CD8-positive, alpha-beta memory T cell (primary cell): ENCODE results near the gene KIAA0513. TPM values are rescaled to one million over a fixed set of nuclear protein-coding genes. Genes with fewer than 3 reads are reported as not detected.
A peak's percentile ranks its signal among the peaks of the same experiment; 100 is the strongest.

Experiments used
- CTCF ChIA-PET: fragments of 350-600 bp; sonication (Branson Sonifier 250); formaldehyde crosslinking; loops from one replicate; lab custom pipeline; 2021; ENCODE audit warnings: antibody characterized with exemption; lab: Charles Lee
- POLR2A ChIA-PET: fragments of 350-600 bp; sonication (Branson Sonifier 250); formaldehyde crosslinking; loops from one replicate; lab custom pipeline; 2021; ENCODE audit warnings: antibody characterized with exemption; lab: Charles Lee
- DNase-seq, 5 donors: peaks; one replicate each; pipeline versions ENCODE4 v3.0.0 to v3.0.0-alpha.2; 2020 to 2022; ENCODE audit warnings: mixed read lengths in 1 of 5
- H3K27ac ChIP-seq: one replicate; pipeline ENCODE4 v1.7.0; 2013; ENCODE audit warnings: low read depth, mild to moderate bottlenecking, low read length, moderate library complexity
- H3K27me3 ChIP-seq: 2 replicates; pipeline ENCODE4 v1.7.0; 2013; ENCODE audit warnings: low read length, mild to moderate bottlenecking; ENCODE audit not compliant: insufficient read depth, poor library complexity, severe bottlenecking
- H3K36me3 ChIP-seq: 2 replicates; pipeline ENCODE4 v1.7.0; 2013; ENCODE audit warnings: mild to moderate bottlenecking, low read length, moderate library complexity; ENCODE audit not compliant: insufficient read depth
- H3K4me1 ChIP-seq: 2 replicates; pipeline ENCODE4 v1.7.0; 2013; ENCODE audit warnings: mild to moderate bottlenecking, low read length, moderate library complexity; ENCODE audit not compliant: insufficient read depth
- H3K4me3 ChIP-seq: 2 replicates; pipeline ENCODE4 v1.7.0; 2013; ENCODE audit warnings: mild to moderate bottlenecking, low read length
- H3K9me3 ChIP-seq: 2 replicates; pipeline ENCODE4 v1.7.0; 2013; ENCODE audit warnings: mild to moderate bottlenecking, low read length
- H3K27ac Mint-ChIP-seq, 8 donors: one replicate each; pipeline ENCODE4 v1.8.0; 2020 to 2021; ENCODE audit warnings: mixed read lengths in 8 of 8, mild to moderate bottlenecking in 6 of 8, inconsistent platforms in 3 of 8, moderate library complexity in 3 of 8
- H3K27me3 Mint-ChIP-seq, 2 donors: one replicate each; pipeline ENCODE4 v1.8.0; 2020 to 2021; ENCODE audit warnings: mixed read lengths in 2 of 2, mild to moderate bottlenecking in 1 of 2, moderate library complexity in 1 of 2
- H3K36me3 Mint-ChIP-seq, 3 donors: one replicate each; pipeline ENCODE4 v1.8.0; 2020 to 2021; ENCODE audit warnings: mixed read lengths in 3 of 3, inconsistent platforms in 1 of 3, mild to moderate bottlenecking in 1 of 3
- H3K4me1 Mint-ChIP-seq, 3 donors: one replicate each; pipeline ENCODE4 v1.8.0; 2020 to 2021; ENCODE audit warnings: mixed read lengths in 3 of 3, inconsistent platforms in 1 of 3, mild to moderate bottlenecking in 1 of 3
- H3K4me3 Mint-ChIP-seq, 7 donors: one replicate each; pipeline ENCODE4 v1.8.0; 2020 to 2021; ENCODE audit warnings: mixed read lengths in 7 of 7, mild to moderate bottlenecking in 6 of 7, moderate library complexity in 4 of 7, inconsistent platforms in 2 of 7
- H3K9me3 Mint-ChIP-seq, 5 donors: one replicate each; pipeline ENCODE4 v1.8.0; 2020 to 2022; ENCODE audit warnings: mixed read lengths in 5 of 5, mild to moderate bottlenecking in 3 of 5, moderate library complexity in 2 of 5, inconsistent platforms in 1 of 5
- polyA plus RNA-seq: library from polyadenylated mRNA; unstranded; fragments of 300-500 nt; fragmentation: Illumina TruSeq; gene quantifications from one replicate; pipeline ENCODE4 v1.2.3, GENCODE V29; 2021
- total RNA-seq, 2 experiments: library from RNA; stranded (reverse); gene quantifications; one replicate each; pipeline ENCODE4 v1.2.3, GENCODE V29; 2021

The KIAA0513 gene
- total and polyA plus RNA-seq, 3 experiments from 2014 or later: 7.2 to 13.5 (median 13.2) TPM

DNA sequence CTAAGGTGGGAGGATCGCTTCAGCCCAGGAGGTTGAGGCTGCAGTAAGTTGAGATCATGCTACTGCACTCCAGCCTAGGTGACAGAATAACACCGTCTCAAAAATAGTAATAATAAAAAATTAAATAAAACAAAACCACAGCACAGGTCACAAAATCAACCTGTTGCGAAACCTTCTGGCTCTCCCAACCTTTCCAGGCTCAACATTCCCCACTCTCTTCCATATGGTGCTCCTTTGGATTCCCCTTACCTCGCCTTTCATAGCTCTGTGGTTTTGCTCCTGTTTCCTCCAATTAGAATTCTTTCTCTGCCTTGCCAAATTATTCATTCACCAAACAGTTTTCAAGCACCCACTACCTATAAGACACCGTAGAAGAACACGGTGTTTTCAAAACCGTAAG lies 21.0 kb upstream of the KIAA0513 start:
- no peak for DNase-seq
- H3K27ac ChIP-seq: no peak overlapping the region
- no peaks in the 10 kb centered on the region for H3K27me3 ChIP-seq
- no peak overlapping the region for H3K4me3 ChIP-seq
- no peaks in the 10 kb centered on the region for H3K9me3 ChIP-seq
- H3K27ac Mint-ChIP-seq: peak overlapping the region in 1 of 8 donors; percentile 84
- H3K4me1 ChIP-seq: peaks cover 56% of the 10 kb centered on the region
- H3K4me3 Mint-ChIP-seq: peak overlapping the region in 1 of 7 donors; percentile 31
- ChIA-PET CTCF (interaction anchor here (7.0 kb wide), 1 partner anchor 80 kb away, joined by 41 read pairs; no protein-coding TSS in a partner anchor), POLR2A (no interaction called here)
- H3K36me3 ChIP-seq: no peaks in the 10 kb centered on the region
- no peaks in the 10 kb centered on the region for H3K9me3 Mint-ChIP-seq
- no peaks in the 10 kb centered on the region for H3K27me3 Mint-ChIP-seq
- H3K4me1 Mint-ChIP-seq: peaks cover 69 to 90% (median 85%) of the 10 kb centered on the region in 3 donors
- peaks cover 0 to 43% (median 7%) of the 10 kb centered on the region in 3 donors for H3K36me3 Mint-ChIP-seq

DNA sequence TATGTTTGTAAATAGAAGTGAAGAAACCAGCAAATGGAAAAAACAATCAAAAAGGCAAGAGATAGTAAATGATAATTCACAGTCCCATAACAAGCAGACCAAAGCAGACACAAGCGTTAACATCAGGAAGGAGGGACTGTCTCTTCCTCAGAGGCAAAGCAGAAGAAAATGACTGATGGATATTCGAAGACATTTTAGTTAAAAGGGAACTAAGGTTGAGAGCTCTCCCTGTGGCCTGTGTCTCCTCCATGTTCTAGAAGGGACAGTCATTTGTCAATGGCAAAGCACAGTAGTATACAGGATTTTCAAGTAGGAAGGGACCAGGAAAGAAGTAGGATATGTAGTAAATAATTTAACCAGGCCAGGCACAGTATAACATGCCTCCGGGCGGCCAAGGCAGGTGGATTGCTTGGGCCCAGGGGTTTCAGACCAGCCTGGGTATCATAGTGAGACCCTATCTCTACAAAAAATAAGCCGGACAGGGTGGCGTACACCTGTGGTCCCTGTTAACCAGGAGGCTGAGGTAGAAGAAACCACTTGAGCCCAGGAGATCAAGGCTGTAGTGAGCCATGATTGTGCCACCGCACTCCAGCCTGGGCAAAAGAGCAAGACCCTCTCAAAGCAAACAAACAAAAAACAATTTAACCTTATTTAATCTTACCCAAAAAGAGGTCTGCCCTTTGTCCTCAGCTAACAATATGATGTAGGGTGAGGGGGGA lies 19.9 kb upstream of the KIAA0513 start:
- no peaks in the 10 kb centered on the region for H3K36me3 ChIP-seq
- H3K9me3 ChIP-seq: no peaks in the 10 kb centered on the region
- Mint-ChIP-seq H3K27me3 (no peaks in the 10 kb centered on the region), H3K9me3 (no peaks in the 10 kb centered on the region), H3K27ac (peak overlapping the region in 6 of 8 donors; percentile 15 to 84 (median 39)), H3K4me1 (peaks cover 62 to 83% (median 82%) of the 10 kb centered on the region in 3 donors), H3K36me3 (peaks cover 0 to 37% (median 4%) of the 10 kb centered on the region in 3 donors), H3K4me3 (peak overlapping the region in 2 of 7 donors; percentile 49 to 77)
- no peak overlapping the region for H3K27ac ChIP-seq
- H3K4me3 ChIP-seq: no peak overlapping the region
- H3K27me3 ChIP-seq: no peaks in the 10 kb centered on the region
- H3K4me1 ChIP-seq: peaks cover 52% of the 10 kb centered on the region
- ChIA-PET CTCF (interaction anchor here (7.0 kb wide), 1 partner anchor 79 kb away, joined by 41 read pairs; no protein-coding TSS in a partner anchor), POLR2A (no interaction called here)
- no peak for DNase-seq

DNA sequence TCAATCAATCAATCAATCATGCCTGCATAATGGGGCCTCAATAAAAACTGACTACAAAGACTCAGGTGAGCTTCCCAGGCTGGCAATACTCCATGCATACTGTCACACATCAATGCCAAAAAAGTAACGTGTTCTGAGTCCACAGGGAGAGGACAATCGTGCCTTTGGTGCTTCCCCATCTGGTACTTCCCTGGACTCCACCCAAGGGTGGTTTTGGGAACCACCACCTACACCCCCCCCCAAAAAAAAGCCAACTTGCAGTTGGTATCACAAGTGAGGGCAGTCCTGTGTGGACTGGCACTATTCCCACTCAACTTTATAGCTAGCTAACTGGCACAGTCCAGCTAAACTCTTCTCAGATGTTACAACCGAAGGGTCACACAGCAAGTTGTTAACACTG lies 19.3 kb upstream of the KIAA0513 start:
- no peaks in the 10 kb centered on the region for H3K36me3 ChIP-seq
- POLR2A ChIA-PET: no interaction called here
- Mint-ChIP-seq H3K27me3 (no peaks in the 10 kb centered on the region), H3K36me3 (peaks cover 0 to 35% (median 4%) of the 10 kb centered on the region in 3 donors), H3K4me1 (peaks cover 57 to 77% (median 76%) of the 10 kb centered on the region in 3 donors), H3K9me3 (no peaks in the 10 kb centered on the region), H3K27ac (peak overlapping the region in 6 of 8 donors; percentile 26 to 84 (median 31)), H3K4me3 (peak overlapping the region in 3 of 7 donors; percentile 27 to 77 (median 63))
- peaks cover 46% of the 10 kb centered on the region for H3K4me1 ChIP-seq
- no peak for DNase-seq
- H3K9me3 ChIP-seq: no peaks in the 10 kb centered on the region
- H3K27me3 ChIP-seq: no peaks in the 10 kb centered on the region
- H3K27ac ChIP-seq: no peak overlapping the region
- CTCF ChIA-PET: interaction anchor here (7.0 kb wide), 1 partner anchor 78 kb away, joined by 41 read pairs; no protein-coding TSS in a partner anchor
- no peak overlapping the region for H3K4me3 ChIP-seq

DNA sequence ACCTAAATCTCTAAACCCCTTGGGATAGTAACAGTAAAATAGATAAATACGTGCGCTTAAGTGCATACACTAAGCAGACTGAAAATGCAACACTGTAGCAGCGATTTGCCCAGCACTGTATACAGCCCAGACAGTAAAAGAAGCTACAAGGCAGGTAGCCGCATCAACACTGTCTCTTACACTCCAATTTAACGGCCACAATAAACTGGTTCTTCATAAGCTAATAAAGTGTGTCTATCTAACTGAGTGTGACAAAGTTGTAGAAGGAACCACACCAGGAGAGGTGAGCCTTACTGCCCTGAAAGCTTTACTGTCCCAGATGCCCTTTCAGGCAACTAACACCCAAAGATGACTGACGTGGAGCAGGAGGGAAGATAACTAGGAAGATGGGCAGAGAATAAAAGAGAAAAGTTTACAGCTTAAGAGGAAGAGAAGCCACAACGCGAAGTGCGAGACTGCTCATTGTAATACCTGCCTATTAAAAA lies 17.1 kb upstream of the KIAA0513 start:
- Histone ChIP-seq H3K9me3 (no peaks in the 10 kb centered on the region), H3K27me3 (no peaks in the 10 kb centered on the region), H3K27ac (peak overlapping the region; percentile 97), H3K4me1 (peaks cover 27% of the 10 kb centered on the region), H3K36me3 (no peaks in the 10 kb centered on the region), H3K4me3 (peak overlapping the region; percentile 81)
- H3K4me1 Mint-ChIP-seq: peaks cover 40 to 55% (median 54%) of the 10 kb centered on the region in 3 donors
- H3K4me3 Mint-ChIP-seq: peak overlapping the region; percentile 96 to 99 (median 99)
- peak overlapping the region; percentile 96 to 100 (median 98) for H3K27ac Mint-ChIP-seq
- ChIA-PET CTCF (interaction anchor here (4.7 to 7.0 kb wide), 2 partner anchors 17 to 76 kb away, joined by 24 to 41 read pairs; partner anchors contain the start of gene KIAA0513), POLR2A (interaction anchor here (0.7 to 3.1 kb wide), 3 partner anchors 17 to 76 kb away, joined by 3 to 27 read pairs (median 7); partner anchors contain the start of gene KIAA0513)
- peaks cover 0 to 23% (median 9%) of the 10 kb centered on the region in 3 donors for H3K36me3 Mint-ChIP-seq
- H3K27me3 Mint-ChIP-seq: peaks cover 0 to 7% of the 10 kb centered on the region in 2 donors
- no peaks in the 10 kb centered on the region for H3K9me3 Mint-ChIP-seq
- no peak for DNase-seq

DNA sequence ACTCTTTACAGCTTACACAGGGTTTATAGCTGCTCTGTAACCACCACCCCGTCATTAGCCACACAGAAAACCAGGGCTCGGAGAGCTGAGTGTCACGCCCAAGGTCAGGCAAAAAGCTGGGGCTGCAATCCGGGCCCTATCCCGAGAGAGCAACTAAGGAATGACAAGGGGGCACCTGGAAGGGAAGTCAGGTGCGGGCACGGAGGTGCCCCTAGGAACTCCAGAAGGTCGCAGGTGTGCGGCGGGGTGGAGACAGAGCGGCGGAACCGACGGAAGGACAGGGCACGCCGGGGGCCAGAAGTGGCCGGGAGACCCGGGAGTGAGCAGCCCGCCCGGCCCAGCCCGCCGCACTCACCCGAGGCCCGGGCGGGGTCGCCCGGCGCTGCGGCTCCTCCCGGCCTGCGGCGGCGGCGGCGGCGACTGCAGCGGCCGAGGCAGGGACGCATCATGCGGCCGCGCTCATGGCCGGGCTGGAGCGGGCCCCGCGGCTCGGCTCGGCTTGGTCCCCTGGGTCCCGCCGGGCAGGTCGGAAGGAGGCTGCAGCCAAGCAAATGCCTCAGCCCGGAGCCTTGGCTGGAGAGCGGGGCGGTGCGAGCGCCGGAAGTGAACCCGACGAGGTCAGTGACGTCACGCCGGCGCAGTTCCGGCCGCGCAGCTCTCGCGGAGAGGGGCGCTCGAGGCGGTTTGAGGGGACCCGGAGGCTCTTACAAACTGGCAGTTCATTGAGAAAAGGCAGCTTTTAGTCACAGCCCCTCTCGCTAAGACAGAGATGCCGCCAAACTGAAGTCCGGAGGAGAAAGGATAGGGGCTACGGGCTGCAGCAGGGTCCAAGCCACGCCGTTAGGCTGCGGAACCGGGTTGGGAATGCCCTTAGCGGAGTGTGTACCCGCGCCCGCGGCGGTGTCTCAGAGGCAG lies 16.4 kb upstream of the KIAA0513 start, which contains the start of gene ZDHHC7:
ZDHHC7 (minus strand) TSS at position 605 of the 915 bp plus-strand sequence. CDS start 20,917 bp downstream, outside the sequence.
- no peaks in the 10 kb centered on the region for H3K27me3 ChIP-seq
- H3K4me3 ChIP-seq: peak within 1 kb of the TSS; percentile 81
- no peaks in the 10 kb centered on the region for H3K36me3 ChIP-seq
- peak within 1 kb of the TSS; percentile 97 for H3K27ac ChIP-seq
- DNase-seq: peak; percentile 80 to 90 (median 85)
- Mint-ChIP-seq H3K27me3 (peaks cover 0 to 7% of the 10 kb centered on the region in 2 donors), H3K4me3 (peak within 1 kb of the TSS; percentile 98 to 99 (median 99)), H3K4me1 (peaks cover 35 to 51% (median 50%) of the 10 kb centered on the region in 3 donors), H3K27ac (peak within 1 kb of the TSS; percentile 96 to 100 (median 100)), H3K36me3 (peaks cover 0 to 19% (median 9%) of the 10 kb centered on the region in 3 donors), H3K9me3 (no peaks in the 10 kb centered on the region)
- peaks cover 28% of the 10 kb centered on the region for H3K4me1 ChIP-seq
- no peaks in the 10 kb centered on the region for H3K9me3 ChIP-seq
- ChIA-PET CTCF (interaction anchor here (4.7 to 7.0 kb wide), 2 partner anchors 16 to 75 kb away, joined by 24 to 41 read pairs; partner anchors contain the start of gene KIAA0513), POLR2A (interaction anchor here (0.7 to 3.1 kb wide), 4 partner anchors 16 to 75 kb away, joined by 3 to 27 read pairs (median 6); partner anchors contain the start of gene KIAA0513)

DNA sequence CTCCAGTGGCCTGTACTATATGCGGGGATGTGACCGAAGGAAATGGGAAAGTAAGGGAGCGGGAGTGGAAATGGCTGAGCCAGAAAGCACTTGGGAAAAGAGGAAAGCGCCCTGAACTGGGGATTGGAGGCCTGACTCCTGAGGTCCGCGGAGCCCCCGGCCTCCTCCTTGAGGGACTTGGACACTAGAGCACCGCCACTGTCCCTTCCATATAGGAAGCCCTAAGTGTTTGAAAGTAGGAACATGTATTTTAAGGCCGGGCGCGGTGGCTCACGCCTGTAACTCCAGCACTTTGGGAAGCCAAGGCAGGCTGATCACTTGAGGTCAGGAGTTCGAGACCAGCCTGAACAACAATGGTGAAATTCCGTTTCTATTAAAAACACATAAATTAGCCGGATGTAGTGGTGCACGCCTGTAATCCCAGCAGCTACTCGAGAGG lies 15.7 kb upstream of the KIAA0513 start:
- H3K36me3 ChIP-seq: no peaks in the 10 kb centered on the region
- H3K4me3 ChIP-seq: peak overlapping the region; percentile 81
- H3K27ac ChIP-seq: peak overlapping the region; percentile 97
- POLR2A ChIA-PET: interaction anchor here (1.5 to 3.1 kb wide), 2 partner anchors 16 to 44 kb away, joined by 4 to 27 read pairs; partner anchors contain the start of gene KIAA0513
- peaks cover 0 to 7% of the 10 kb centered on the region in 2 donors for H3K27me3 Mint-ChIP-seq
- H3K4me1 ChIP-seq: peaks cover 34% of the 10 kb centered on the region
- no peak for DNase-seq
- H3K36me3 Mint-ChIP-seq: peaks cover 0 to 17% (median 6%) of the 10 kb centered on the region in 3 donors
- H3K4me1 Mint-ChIP-seq: peaks cover 36 to 50% (median 50%) of the 10 kb centered on the region in 3 donors
- no peaks in the 10 kb centered on the region for H3K9me3 ChIP-seq
- H3K9me3 Mint-ChIP-seq: no peaks in the 10 kb centered on the region
- CTCF ChIA-PET: interaction anchor here (4.7 to 7.0 kb wide), 2 partner anchors 15 to 75 kb away, joined by 24 to 41 read pairs; partner anchors contain the start of gene KIAA0513
- H3K27me3 ChIP-seq: no peaks in the 10 kb centered on the region
- peak overlapping the region; percentile 95 to 98 (median 97) for H3K4me3 Mint-ChIP-seq
- peak overlapping the region; percentile 96 to 100 (median 99) for H3K27ac Mint-ChIP-seq

DNA sequence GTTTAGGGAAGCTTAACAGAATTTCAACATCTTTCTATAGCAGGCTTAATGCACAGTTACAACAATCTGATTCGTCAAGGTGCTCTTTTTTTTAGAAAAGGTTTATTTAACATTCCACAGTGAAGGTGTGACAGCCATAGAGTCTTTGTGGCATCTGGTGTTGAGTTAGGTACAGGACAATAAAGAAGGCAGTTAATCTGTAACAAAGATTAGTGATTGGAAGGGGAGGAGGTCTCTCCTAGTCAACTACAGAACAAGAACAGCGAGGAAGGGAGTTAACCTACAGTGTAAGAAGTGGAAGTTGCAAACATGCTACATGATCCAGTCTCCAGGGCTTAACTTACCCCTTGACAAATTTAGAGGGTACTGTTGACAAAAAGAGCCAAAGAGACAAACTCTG lies 13.3 kb upstream of the KIAA0513 start:
- peaks cover 0 to 9% (median 5%) of the 10 kb centered on the region in 3 donors for H3K36me3 Mint-ChIP-seq
- Histone ChIP-seq H3K36me3 (no peaks in the 10 kb centered on the region), H3K9me3 (no peaks in the 10 kb centered on the region), H3K27me3 (no peaks in the 10 kb centered on the region), H3K4me1 (peaks cover 35% of the 10 kb centered on the region), H3K27ac (no peak overlapping the region), H3K4me3 (no peak overlapping the region)
- DNase-seq: no peak
- CTCF ChIA-PET: interaction anchor here (4.7 kb wide), 1 partner anchor 13 kb away, joined by 24 read pairs; the partner anchor contains the start of gene KIAA0513
- peak overlapping the region in 1 of 7 donors; percentile 82 for H3K4me3 Mint-ChIP-seq
- POLR2A ChIA-PET: no interaction called here
- peaks cover 25 to 37% (median 34%) of the 10 kb centered on the region in 3 donors for H3K4me1 Mint-ChIP-seq
- H3K27ac Mint-ChIP-seq: peak overlapping the region in 4 of 8 donors; percentile 2 to 96 (median 11)
- peaks cover 0 to 12% of the 10 kb centered on the region in 2 donors for H3K27me3 Mint-ChIP-seq
- H3K9me3 Mint-ChIP-seq: no peaks in the 10 kb centered on the region
